Effector memory CD4-positive, alpha-beta T cell (primary cell): ENCODE measurements around the gene HAUS3.

Experiments
- DNase-seq, 3 donors: peaks; one replicate each; pipeline ENCODE4 v3.0.0-alpha.2; 2020
- H3K27ac ChIP-seq: 2 replicates; pipeline ENCODE4 v1.7.0; 2013; ENCODE audit warnings: mild to moderate bottlenecking, low read length, moderate library complexity; ENCODE audit not compliant: insufficient read depth, poor library complexity, severe bottlenecking
- H3K27me3 ChIP-seq: replicated peaks from 2 replicates; pipeline ENCODE4 v1.7.0; 2013; ENCODE audit warnings: mild to moderate bottlenecking, low read length; ENCODE audit not compliant: insufficient read depth, control insufficient read depth, poor library complexity, severe bottlenecking
- H3K36me3 ChIP-seq: 2 replicates; pipeline ENCODE4 v1.7.0; 2013; ENCODE audit warnings: mild to moderate bottlenecking, low read length, moderate library complexity; ENCODE audit not compliant: control insufficient read depth, insufficient read depth
- H3K4me1 ChIP-seq: 2 replicates; pipeline ENCODE4 v1.7.0; 2013; ENCODE audit warnings: low read length, mild to moderate bottlenecking; ENCODE audit not compliant: control insufficient read depth, insufficient read depth, poor library complexity, severe bottlenecking
- H3K4me3 ChIP-seq: 2 replicates; pipeline ENCODE4 v1.7.0; 2013; ENCODE audit warnings: low read length, low read depth, mild to moderate bottlenecking; ENCODE audit not compliant: insufficient read depth, poor library complexity, severe bottlenecking
- H3K9me3 ChIP-seq: 2 replicates; pipeline ENCODE4 v1.7.0; 2013; ENCODE audit warnings: mild to moderate bottlenecking, low read length, moderate library complexity; ENCODE audit not compliant: control insufficient read depth
- total RNA-seq, 3 donors: gene quantifications; one replicate each; lab custom pipeline; 2026; lab: John Stamatoyannopoulos, UW

Gene HAUS3, protein sequence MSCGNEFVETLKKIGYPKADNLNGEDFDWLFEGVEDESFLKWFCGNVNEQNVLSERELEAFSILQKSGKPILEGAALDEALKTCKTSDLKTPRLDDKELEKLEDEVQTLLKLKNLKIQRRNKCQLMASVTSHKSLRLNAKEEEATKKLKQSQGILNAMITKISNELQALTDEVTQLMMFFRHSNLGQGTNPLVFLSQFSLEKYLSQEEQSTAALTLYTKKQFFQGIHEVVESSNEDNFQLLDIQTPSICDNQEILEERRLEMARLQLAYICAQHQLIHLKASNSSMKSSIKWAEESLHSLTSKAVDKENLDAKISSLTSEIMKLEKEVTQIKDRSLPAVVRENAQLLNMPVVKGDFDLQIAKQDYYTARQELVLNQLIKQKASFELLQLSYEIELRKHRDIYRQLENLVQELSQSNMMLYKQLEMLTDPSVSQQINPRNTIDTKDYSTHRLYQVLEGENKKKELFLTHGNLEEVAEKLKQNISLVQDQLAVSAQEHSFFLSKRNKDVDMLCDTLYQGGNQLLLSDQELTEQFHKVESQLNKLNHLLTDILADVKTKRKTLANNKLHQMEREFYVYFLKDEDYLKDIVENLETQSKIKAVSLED
- total RNA-seq = 7.4 to 12.6 (median 8.8) reads per million in 3 donors

DNA sequence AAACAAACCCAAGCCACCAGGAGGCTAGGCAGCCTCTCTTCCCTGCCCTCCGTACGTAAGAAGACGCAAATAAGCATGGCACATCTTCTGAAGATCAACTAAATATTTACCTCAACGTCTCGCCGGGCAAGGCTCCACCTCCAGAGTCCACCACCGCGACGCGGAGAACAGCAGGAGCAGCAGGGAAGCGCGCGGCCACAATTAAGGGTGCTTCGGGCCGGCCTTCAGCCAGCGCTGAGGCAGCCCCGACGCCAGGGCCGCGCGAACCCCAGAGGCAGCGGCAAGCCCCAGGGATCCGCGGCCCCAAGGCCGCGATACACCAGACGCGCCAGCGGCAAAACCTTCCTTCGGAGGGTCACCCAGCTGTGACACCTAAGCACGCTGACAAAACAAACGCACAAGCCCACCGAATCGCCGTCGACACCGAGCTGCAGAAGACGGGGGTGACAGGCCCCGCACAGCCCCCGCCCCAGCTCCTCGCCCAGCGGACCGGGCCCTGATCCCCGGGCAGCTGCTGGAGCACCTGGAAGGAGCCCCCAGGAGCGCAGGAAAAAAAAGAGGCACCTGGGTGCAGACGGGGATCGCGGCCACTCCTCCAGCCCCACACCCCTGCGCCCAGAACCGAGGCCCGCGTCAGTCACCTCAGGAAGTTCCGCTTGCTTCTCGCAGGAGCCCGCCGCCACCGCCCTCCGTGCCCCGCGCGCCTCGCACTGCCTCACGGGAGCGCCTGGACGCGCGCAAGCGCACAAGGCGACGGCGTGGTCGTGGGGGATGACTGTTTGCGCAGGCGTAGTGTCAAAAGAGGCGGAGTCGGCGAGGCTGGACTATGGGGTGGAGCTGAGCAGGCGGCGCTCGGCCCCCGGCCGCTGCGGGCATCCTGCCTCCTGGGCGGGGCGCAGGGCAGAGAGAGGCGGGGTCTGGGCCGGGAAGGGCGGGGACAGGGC is at the start of gene HAUS3, which contains the start of gene POLN:
Gene HAUS3 (minus strand): TSS at position 712 of the 944 bp plus-strand sequence. CDS start 1,175 bp downstream, outside the sequence.
Gene POLN (minus strand): TSS at position 712 of the 944 bp plus-strand sequence. CDS start 12,890 bp downstream, outside the sequence.
- peaks cover 16% of the 10 kb centered on the region for H3K4me1 ChIP-seq

DNA sequence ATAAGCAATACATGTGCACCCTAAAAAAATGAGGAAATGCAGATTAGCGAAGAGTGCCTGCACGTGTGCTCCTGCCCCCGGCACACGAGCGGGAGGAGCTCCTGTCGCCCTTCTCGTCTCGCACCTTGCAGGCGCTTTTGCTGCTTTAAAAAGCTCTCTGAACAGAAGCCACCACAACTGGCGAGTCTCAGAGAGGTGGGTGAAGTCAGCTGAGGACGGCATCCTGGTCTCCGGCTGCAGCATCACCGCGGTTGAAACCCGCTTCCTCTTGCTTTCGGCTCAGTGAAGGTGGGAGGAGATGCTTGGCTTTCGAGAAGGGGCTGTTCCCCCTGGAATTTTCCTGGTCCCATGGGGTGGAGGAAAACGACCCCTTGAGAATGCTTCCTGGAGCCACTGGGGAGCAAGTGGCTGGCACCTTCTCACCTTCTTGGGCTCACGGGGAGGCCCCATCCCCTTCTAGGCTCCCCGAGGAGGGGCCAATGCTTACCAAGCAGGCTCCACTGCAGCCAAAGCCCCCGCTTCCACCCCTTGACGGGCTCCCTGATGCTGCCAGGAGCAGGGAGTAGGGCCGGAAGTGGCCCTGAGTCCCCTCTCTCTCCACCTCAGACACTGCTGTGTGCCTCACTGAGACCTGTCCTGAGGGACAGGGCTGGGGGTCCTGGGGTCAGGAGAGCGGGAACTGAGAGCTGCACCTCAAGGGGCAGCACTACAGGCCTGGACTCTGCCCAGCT is 49.2 kb upstream of the HAUS3 start:
- H3K36me3 ChIP-seq = no peaks in the 10 kb centered on the region
- no peaks in the 10 kb centered on the region for H3K9me3 ChIP-seq
- peak overlapping the region; percentile 73 for H3K27ac ChIP-seq
- DNase-seq = peak; percentile 67 to 81 (median 78)
- no peaks in the 10 kb centered on the region for H3K27me3 ChIP-seq
- peaks cover 34% of the 10 kb centered on the region for H3K4me1 ChIP-seq
- H3K4me3 ChIP-seq = no peak overlapping the region

More for the DNA sequence above, at the start of gene HAUS3, which contains the start of gene POLN:
- peak; percentile 99 to 100 (median 99) for DNase-seq
- Histone ChIP-seq H3K27me3 (no peaks in the 10 kb centered on the region), H3K27ac (peak within 1 kb of the TSS; percentile 85), H3K36me3 (peaks cover 10% of the 10 kb centered on the region), H3K4me3 (peak within 1 kb of the TSS; percentile 89), H3K9me3 (no peaks in the 10 kb centered on the region)

DNA sequence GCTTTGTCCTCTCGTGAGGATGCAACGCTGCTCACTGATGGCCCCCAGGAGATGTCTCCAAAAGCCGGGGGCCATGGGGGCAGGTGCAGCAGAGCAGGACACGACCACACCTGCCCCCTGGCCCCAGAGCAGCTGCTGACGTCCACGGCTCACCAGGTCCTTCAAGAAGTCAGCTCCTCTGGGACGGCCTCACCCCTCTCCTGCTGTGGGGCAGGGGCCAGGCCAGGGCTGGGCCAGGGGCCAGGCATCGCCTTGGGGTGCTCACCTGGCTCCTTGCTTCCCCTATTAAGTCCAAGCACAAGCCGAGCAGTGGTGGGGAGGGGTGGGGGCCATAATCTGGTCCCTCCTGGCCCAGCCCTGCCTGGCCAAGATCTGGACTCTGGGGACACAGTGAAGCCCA is 48.6 kb upstream of the HAUS3 start:
- DNase-seq = no peak
- H3K4me1 ChIP-seq = peaks cover 34% of the 10 kb centered on the region
- H3K4me3 ChIP-seq = no peak overlapping the region
- H3K36me3 ChIP-seq = no peaks in the 10 kb centered on the region
- H3K9me3 ChIP-seq = no peaks in the 10 kb centered on the region
- H3K27ac ChIP-seq = peak overlapping the region; percentile 73
- H3K27me3 ChIP-seq = no peaks in the 10 kb centered on the region

DNA sequence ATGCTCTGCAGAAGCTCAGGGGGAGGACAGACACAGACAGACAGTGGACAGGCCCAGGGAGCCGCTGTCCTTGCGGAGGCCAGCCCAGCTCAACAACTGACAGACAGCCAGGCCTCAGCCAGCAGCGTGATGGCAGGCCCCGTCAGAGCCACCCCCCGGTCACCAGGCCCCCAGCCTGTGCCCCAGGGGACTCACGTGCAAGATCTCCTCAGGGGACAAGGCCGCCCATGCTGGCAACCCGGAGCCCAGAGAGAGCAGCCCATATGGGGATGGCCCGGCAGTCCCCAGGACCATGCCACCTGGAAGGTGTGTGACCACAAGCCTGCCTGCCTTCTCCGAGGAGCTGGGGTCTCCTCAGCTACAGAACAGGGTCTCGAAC is 48.0 kb upstream of the HAUS3 start:
- H3K27me3 ChIP-seq = no peaks in the 10 kb centered on the region
- H3K9me3 ChIP-seq = no peaks in the 10 kb centered on the region
- DNase-seq = no peak
- peaks cover 30% of the 10 kb centered on the region for H3K4me1 ChIP-seq
- H3K4me3 ChIP-seq = no peak overlapping the region
- peak overlapping the region; percentile 73 for H3K27ac ChIP-seq
- H3K36me3 ChIP-seq = no peaks in the 10 kb centered on the region

DNA sequence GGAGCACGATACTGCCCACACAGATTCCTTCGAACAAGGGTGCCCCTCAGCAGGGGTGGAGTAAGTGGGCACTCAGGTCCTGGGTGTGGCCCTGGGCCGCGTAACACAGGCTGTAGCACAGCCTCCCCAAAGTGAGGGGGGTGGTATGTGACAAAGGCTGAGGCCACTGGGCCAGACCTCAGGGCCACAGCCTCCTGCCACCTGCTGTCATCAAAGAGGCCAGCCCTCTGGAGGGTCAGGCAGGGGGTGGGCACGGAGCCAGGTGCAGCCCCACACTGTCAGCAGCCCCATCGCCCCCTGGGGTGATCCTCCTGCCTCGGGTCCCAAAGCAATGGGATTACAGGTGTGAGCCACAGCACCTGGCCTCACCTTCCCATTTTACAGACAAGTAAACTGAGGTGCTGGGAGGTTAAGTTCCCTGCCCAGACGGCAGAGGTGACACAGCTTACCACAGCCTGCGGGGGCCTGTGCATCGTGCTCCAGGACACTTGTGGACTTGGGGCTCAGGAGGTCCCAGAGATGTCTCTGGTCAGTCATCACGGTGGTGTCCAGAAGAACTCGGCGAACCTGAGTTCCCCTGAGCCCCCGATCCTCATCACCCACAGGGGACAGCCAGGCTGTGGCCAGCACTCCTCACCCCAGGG is 47.5 kb upstream of the HAUS3 start:
- H3K9me3 ChIP-seq = no peaks in the 10 kb centered on the region
- no peak for DNase-seq
- no peaks in the 10 kb centered on the region for H3K27me3 ChIP-seq
- H3K4me3 ChIP-seq = no peak overlapping the region
- H3K36me3 ChIP-seq = no peaks in the 10 kb centered on the region
- H3K27ac ChIP-seq = peak overlapping the region; percentile 73
- peaks cover 30% of the 10 kb centered on the region for H3K4me1 ChIP-seq

DNA sequence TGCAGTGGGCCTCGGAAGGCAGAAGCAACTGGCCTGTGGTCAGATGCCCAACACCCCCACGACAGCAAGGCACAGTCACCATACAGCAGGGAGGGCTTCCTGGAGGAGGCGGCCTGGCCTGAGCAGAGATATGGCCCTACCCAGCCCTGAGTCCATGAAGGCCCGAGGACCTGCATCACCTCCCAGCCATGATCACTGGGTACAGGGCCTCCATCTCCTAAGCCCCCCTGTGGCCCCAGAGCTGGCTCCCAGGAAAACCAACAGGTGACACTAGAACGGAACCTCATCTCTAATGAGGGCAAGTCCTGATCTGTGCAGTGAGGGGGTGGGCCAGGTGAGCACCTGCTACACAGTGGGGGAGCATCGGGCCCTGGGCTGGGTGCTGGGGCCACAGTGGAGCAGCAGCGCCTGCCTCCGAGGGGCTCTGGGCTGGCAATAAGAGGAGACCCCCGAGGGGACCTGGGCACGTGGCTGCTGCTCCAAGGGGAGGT is 46.2 kb upstream of the HAUS3 start:
- peaks cover 33% of the 10 kb centered on the region for H3K4me1 ChIP-seq

DNA sequence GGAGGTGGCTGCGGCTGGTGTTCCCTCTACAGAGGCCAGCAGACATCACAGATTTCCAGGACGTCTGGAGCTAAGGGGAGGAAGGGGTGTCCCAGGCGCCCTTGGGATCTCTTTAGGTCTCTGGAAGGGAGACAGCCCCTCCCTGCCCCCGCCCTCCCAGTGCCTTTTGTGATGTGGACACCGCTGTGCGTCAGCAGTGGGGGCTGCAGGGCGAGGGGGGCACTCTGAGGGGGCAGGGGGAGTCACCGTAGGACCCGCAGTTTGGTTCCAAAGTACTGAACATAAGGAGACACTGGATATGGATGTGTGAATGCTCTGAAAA is 45.6 kb upstream of the HAUS3 start:
- Histone ChIP-seq H3K27ac (no peak overlapping the region), H3K36me3 (no peaks in the 10 kb centered on the region), H3K4me1 (peaks cover 37% of the 10 kb centered on the region), H3K9me3 (no peaks in the 10 kb centered on the region), H3K27me3 (no peaks in the 10 kb centered on the region), H3K4me3 (no peak overlapping the region)
- no peak for DNase-seq

More for the DNA sequence above, 46.2 kb upstream of the HAUS3 start:
- no peaks in the 10 kb centered on the region for H3K36me3 ChIP-seq
- DNase-seq = no peak
- H3K4me3 ChIP-seq = no peak overlapping the region
- H3K27me3 ChIP-seq = no peaks in the 10 kb centered on the region
- H3K27ac ChIP-seq = no peak overlapping the region
- H3K9me3 ChIP-seq = no peaks in the 10 kb centered on the region

DNA sequence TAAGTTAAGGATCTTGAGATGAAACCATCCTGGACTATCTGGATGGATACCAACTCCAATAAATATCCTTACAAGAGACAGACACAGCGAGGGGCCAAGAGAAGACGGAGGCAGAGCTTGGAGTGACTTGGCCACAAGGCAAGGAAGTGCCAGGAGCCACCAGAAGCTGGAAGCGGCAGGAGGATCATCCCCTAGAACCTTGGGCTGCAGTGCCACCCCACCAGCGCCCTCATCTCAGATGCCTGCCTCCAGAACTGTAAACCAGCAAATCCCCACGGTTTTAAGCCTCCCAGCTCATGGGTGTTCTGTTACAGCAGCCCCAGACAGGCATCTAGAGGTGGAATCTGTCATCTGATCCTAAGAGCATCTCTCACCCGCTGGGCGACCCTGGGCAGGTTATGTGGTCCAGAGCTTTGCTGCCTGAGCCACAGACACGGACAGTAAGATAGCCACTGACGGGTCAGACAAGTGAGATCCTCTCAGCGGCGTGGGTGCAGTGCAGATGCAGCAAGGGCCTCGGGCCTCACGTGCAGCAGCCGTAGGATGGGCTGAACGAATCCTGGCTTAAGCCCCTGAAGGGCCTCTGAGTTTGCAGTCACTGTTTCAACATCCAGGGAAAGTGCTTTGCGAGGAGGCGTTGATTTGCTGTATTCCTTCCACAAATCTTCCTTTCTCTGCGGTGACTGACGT is 45.1 kb upstream of the HAUS3 start:
- no peaks in the 10 kb centered on the region for H3K9me3 ChIP-seq
- DNase-seq = no peak
- H3K27ac ChIP-seq = no peak overlapping the region
- no peak overlapping the region for H3K4me3 ChIP-seq
- no peaks in the 10 kb centered on the region for H3K36me3 ChIP-seq
- H3K4me1 ChIP-seq = peaks cover 41% of the 10 kb centered on the region
- no peaks in the 10 kb centered on the region for H3K27me3 ChIP-seq
